K562 (cell line): ENCODE measurements around the gene HLA-F. TPM values are rescaled to one million over a fixed set of nuclear protein-coding genes. Genes with fewer than 3 reads are reported as not detected.

ENCODE experiments used
- DACH1 ChIP-seq: fragments of 450-650 bp; IDR thresholded peaks from 2 replicates; pipeline ENCODE4 v1.6.1; 2018; ENCODE audit not compliant: partially characterized antibody
- DEAF1 ChIP-seq: fragments of 450-650 bp; formaldehyde crosslinking; IDR thresholded peaks from 2 replicates; pipeline ENCODE4 v1.4.0; 2020; ENCODE audit warnings: mild to moderate bottlenecking, moderate library complexity
- HINFP ChIP-seq: fragments of 450-650 bp; conservative IDR thresholded peaks from 2 replicates; pipeline ENCODE4 v1.6.1; 2016; ENCODE audit warnings: missing genetic modification characterization, low read depth, mild to moderate bottlenecking, control low read depth, missing compliant biosample characterization
- KAT2B ChIP-seq: IDR thresholded peaks from one replicate; pipeline ENCODE4 v1.6.1; 2012; ENCODE audit warnings: low read depth, mild to moderate bottlenecking, control low read depth, inconsistent platforms, low read length, moderate library complexity
- KLF13 ChIP-seq: fragments of 450-650 bp; IDR thresholded peaks from 2 replicates; pipeline ENCODE4 v1.6.1; 2016; ENCODE audit warnings: missing genetic modification characterization, low read depth, mild to moderate bottlenecking, missing compliant biosample characterization, moderate library complexity, borderline replicate concordance
- NEUROD1 ChIP-seq: fragments of 150-350 bp; IDR thresholded peaks from 2 replicates; pipeline ENCODE4 v1.6.1; 2014; ENCODE audit warnings: borderline replicate concordance, low read length, low read depth; ENCODE audit not compliant: partially characterized antibody
- PBX2 ChIP-seq, 2 experiments: IDR thresholded peaks in 1 of 2; conservative IDR thresholded peaks in 1 of 2; 2 replicates each; pipeline ENCODE4 v1.6.1; 2016; ENCODE audit warnings: low read depth in 2 of 2, mild to moderate bottlenecking in 1 of 2, missing compliant biosample characterization in 1 of 2, missing genetic modification characterization in 1 of 2, moderate library complexity in 1 of 2
- SP1 ChIP-seq: sonication (generic); formaldehyde crosslinking; IDR thresholded peaks from 2 replicates; pipeline ENCODE4 v1.8.1; 2022; ENCODE audit warnings: mild to moderate bottlenecking, missing genetic modification reagents
- STAT6 ChIP-seq: sonication (generic); formaldehyde crosslinking; IDR thresholded peaks from 2 replicates; pipeline ENCODE4 v1.8.1; 2023; ENCODE audit warnings: mild to moderate bottlenecking, missing genetic modification reagents
- ZBTB11 ChIP-seq, 3 experiments: fragments of 200-800 bp in 1 of 3; fragments of 250-450 bp in 1 of 3; fragments of 450-650 bp in 1 of 3; sonication (Bioruptor Pico) in 1 of 3; sonication (Bioruptor generic) in 1 of 3; formaldehyde crosslinking in 1 of 3; IDR thresholded peaks; 2 replicates each; pipeline versions ENCODE4 v1.6.1 to v1.8.0; 2016 to 2022; ENCODE audit warnings: mild to moderate bottlenecking in 2 of 3, missing genetic modification characterization in 2 of 3, missing compliant biosample characterization in 1 of 3, moderate library complexity in 1 of 3
- ZFX ChIP-seq: sonication (generic); formaldehyde crosslinking; IDR thresholded peaks from 2 replicates; pipeline ENCODE4 v1.8.0; 2022; ENCODE audit warnings: mild to moderate bottlenecking, missing genetic modification reagents, moderate library complexity
- polyA plus RNA-seq, 8 experiments: library from polyadenylated mRNA; depleted of rRNA in 4 of 8; stranded (reverse) in 5 of 8; unstranded in 3 of 8; fragments of >200 nt; fragmentation: Nextera tagmentation in 2 of 8; fragmentation: Illumina TruSeq in 1 of 8; extraction: Ambion mirVana in 2 of 8; extraction: Trizol in 1 of 8; gene quantifications; 2 replicates each; pipeline versions ENCODE4 v1.2.1 to v1.2.3, GENCODE V29; 2011 to 2014; ENCODE audit warnings: inconsistent platforms in 1 of 8, missing spikeins in 1 of 8
- total RNA-seq, 7 experiments: library from RNA; depleted of rRNA in 6 of 7; stranded (reverse); fragments of >200 nt in 6 of 7; fragmentation: Illumina TruSeq in 2 of 7; extraction: Trizol in 2 of 7; gene quantifications; 2 replicates each; pipeline versions ENCODE4 v1.2.1 to v1.2.3, GENCODE V29; 2011 to 2021; ENCODE audit warnings: low replicate concordance in 1 of 7

Gene HLA-F
- total and polyA plus RNA-seq, 9 of the 15 experiments (the other 6 are each of a cell fraction or from before 2014, with no cell fraction given), result 0.40 to 0.76 (median 0.46) TPM; not detected in 6

GRCh38 chr6:29752451-29753308, 29.4 kb downstream of the HLA-F start (continued):
- peak; percentile 45 for TF ChIP-seq KAT2B
- peak; percentile 43 for TF ChIP-seq NEUROD1
- peak; percentile 50 for TF ChIP-seq DEAF1 (CRISPR knock-in tag)
- peak; percentile 9 for TF ChIP-seq DACH1
- TF ChIP-seq ZBTB11 (CRISPR knock-in tag; IDR thresholded peaks at IDR 0.05), result peak in 1 of 3 experiments; percentile 71; a peak in 1 of 6 replicates
- peak; percentile 70; the same call in 1 of the 2 replicates for TF ChIP-seq STAT6
- TF ChIP-seq SP1 (CRISPR knock-in tag), result peak; percentile 60
- 0 out of 2 replicates have a peak, but pooled peaks have one; percentile 39 for TF ChIP-seq KLF13 (tag)
- TF ChIP-seq PBX2 (CRISPR knock-in tag; IDR thresholded peaks at IDR 0.05; ENCODE audit: low read depth), result no peak
- peak; percentile 28; the same call in 1 of the 2 replicates for TF ChIP-seq PBX2 (tag; conservative IDR thresholded peaks at IDR 0.05; ENCODE audit: low read depth)
- TF ChIP-seq ZFX, result peak; percentile 85
- TF ChIP-seq HINFP (tag), result peak; percentile 92
